ENCODE data around the gene TXNRD1. TPM values are rescaled to one million over a fixed set of nuclear protein-coding genes. Genes with fewer than 3 reads are reported as not detected.
A peak's percentile ranks its signal among the peaks of the same experiment; 100 is the strongest.

Gene TXNRD1
- total RNA-seq, 2 donors from 2014 or later, result 83.4 to 144 TPM

GRCh38 chr12:104304261-104305009, 88.9 kb downstream of the TXNRD1 start:
- H3K4me3 Mint-ChIP-seq, result peak overlapping the region; percentile 66
- no peak overlapping the region for H3K27ac ChIP-seq (ENCODE audit: low read depth, low read length)
- DNase-seq, result no peak
- no peak for TF ChIP-seq CTCF (conservative IDR thresholded peaks at IDR 0.05)
- H3K9me3 Mint-ChIP-seq, result no peaks in the 10 kb centered on the region
- H3K27me3 Mint-ChIP-seq (ENCODE audit: insufficient read depth), result peaks cover 10% of the 10 kb centered on the region
- peaks cover 36% of the 10 kb centered on the region for H3K36me3 Mint-ChIP-seq (ENCODE audit: low read depth)
- no peak overlapping the region for H3K9ac ChIP-seq (ENCODE audit: extremely low read depth, low read length, poor library complexity, severe bottlenecking)
- H3K36me3 ChIP-seq (ENCODE audit: control insufficient read depth, insufficient read depth, low read length), result peaks cover 32% of the 10 kb centered on the region
- no peaks in the 10 kb centered on the region for H3K4me1 ChIP-seq (ENCODE audit: control insufficient read depth, insufficient read depth, low read length)
- peaks cover 23% of the 10 kb centered on the region for H3K4me1 Mint-ChIP-seq
- no peaks in the 10 kb centered on the region for H3K27me3 ChIP-seq (ENCODE audit: control insufficient read depth, insufficient read depth, low read length, poor library complexity, severe bottlenecking)
- no peaks in the 10 kb centered on the region for H3K9me3 ChIP-seq (ENCODE audit: control insufficient read depth, low read length)
- H3K27ac Mint-ChIP-seq, result no peak overlapping the region
- 94 to 96% methylated on average over 10 of the region's 10 CpGs for WGBS, 2 experiments (ENCODE audit: insufficient coverage in 1 of 2, insufficient read length in 1 of 2)
- H3K4me3 ChIP-seq (ENCODE audit: low read length), result no peak overlapping the region

GRCh38 chr12:104305349-104305748, 89.8 kb downstream of the TXNRD1 start:
- H3K9me3 ChIP-seq (ENCODE audit: control insufficient read depth, low read length), result no peaks in the 10 kb centered on the region
- Mint-ChIP-seq H3K4me1 (peaks cover 26% of the 10 kb centered on the region), H3K27me3 (ENCODE audit: insufficient read depth) (peaks cover 10% of the 10 kb centered on the region), H3K4me3 (no peak overlapping the region), H3K36me3 (ENCODE audit: low read depth) (peaks cover 31% of the 10 kb centered on the region), H3K9me3 (no peaks in the 10 kb centered on the region), H3K27ac (no peak overlapping the region)
- no peak for DNase-seq
- no peaks in the 10 kb centered on the region for H3K27me3 ChIP-seq (ENCODE audit: control insufficient read depth, insufficient read depth, low read length, poor library complexity, severe bottlenecking)
- WGBS, 2 experiments (ENCODE audit: insufficient coverage in 1 of 2, insufficient read length in 1 of 2), result 80 to 94% methylated on average over 1 to 2 of the region's 2 CpGs
- H3K36me3 ChIP-seq (ENCODE audit: control insufficient read depth, insufficient read depth, low read length), result peaks cover 27% of the 10 kb centered on the region
- no peak overlapping the region for H3K4me3 ChIP-seq (ENCODE audit: low read length)
- TF ChIP-seq CTCF (conservative IDR thresholded peaks at IDR 0.05), result no peak
- H3K27ac ChIP-seq (ENCODE audit: low read depth, low read length), result no peak overlapping the region
- no peaks in the 10 kb centered on the region for H3K4me1 ChIP-seq (ENCODE audit: control insufficient read depth, insufficient read depth, low read length)
- H3K9ac ChIP-seq (ENCODE audit: extremely low read depth, low read length, poor library complexity, severe bottlenecking), result no peak overlapping the region

GRCh38 chr12:104306376-104306775, 90.8 kb downstream of the TXNRD1 start:
- Mint-ChIP-seq H3K27ac (no peak overlapping the region), H3K4me3 (no peak overlapping the region), H3K27me3 (ENCODE audit: insufficient read depth) (peaks cover 10% of the 10 kb centered on the region), H3K9me3 (no peaks in the 10 kb centered on the region), H3K4me1 (peaks cover 26% of the 10 kb centered on the region), H3K36me3 (ENCODE audit: low read depth) (peaks cover 33% of the 10 kb centered on the region)
- Histone ChIP-seq H3K27me3 (ENCODE audit: control insufficient read depth, insufficient read depth, low read length, poor library complexity, severe bottlenecking) (no peaks in the 10 kb centered on the region), H3K4me3 (ENCODE audit: low read length) (no peak overlapping the region), H3K27ac (ENCODE audit: low read depth, low read length) (no peak overlapping the region), H3K4me1 (ENCODE audit: control insufficient read depth, insufficient read depth, low read length) (no peaks in the 10 kb centered on the region), H3K9me3 (ENCODE audit: control insufficient read depth, low read length) (no peaks in the 10 kb centered on the region), H3K36me3 (ENCODE audit: control insufficient read depth, insufficient read depth, low read length) (peaks cover 25% of the 10 kb centered on the region), H3K9ac (ENCODE audit: extremely low read depth, low read length, poor library complexity, severe bottlenecking) (no peak overlapping the region)
- no peak for DNase-seq
- 78 to 92% methylated on average over 1 to 2 of the region's 2 CpGs for WGBS, 2 experiments (ENCODE audit: insufficient coverage in 1 of 2, insufficient read length in 1 of 2)
- no peak for TF ChIP-seq CTCF (conservative IDR thresholded peaks at IDR 0.05)
